WERI-Rb-1 (cell line): ENCODE data around the gene MEF2C.

ENCODE experiments used
- DNase-seq: peaks from one replicate; pipeline ENCODE4 v3.0.0-alpha.2; 2020
- H3K27ac ChIP-seq: fragments of 250-450 bp; sonication (Bioruptor Pico); 2 replicates; pipeline ENCODE4 v1.5.1; 2020; ENCODE audit warnings: mild to moderate bottlenecking, moderate library complexity
- H3K27me3 ChIP-seq: fragments of 250-450 bp; sonication (Bioruptor Pico); 2 replicates; pipeline ENCODE4 v1.5.1; 2021; ENCODE audit warnings: mild to moderate bottlenecking, low read depth, moderate library complexity; ENCODE audit not compliant: insufficient read depth, severe bottlenecking
- H3K36me3 ChIP-seq: fragments of 250-450 bp; sonication (Bioruptor Pico); 2 replicates; pipeline ENCODE4 v1.5.1; 2020; ENCODE audit warnings: mild to moderate bottlenecking, moderate library complexity
- H3K4me3 ChIP-seq: 2 replicates; pipeline ENCODE4 v1.5.1; 2011; ENCODE audit warnings: low read depth, mild to moderate bottlenecking, control low read depth, low read length
- H3K9me3 ChIP-seq: fragments of 250-450 bp; sonication (Bioruptor Pico); 2 replicates; pipeline ENCODE4 v1.5.1; 2021; ENCODE audit warnings: mild to moderate bottlenecking, moderate library complexity; ENCODE audit not compliant: severe bottlenecking
- CTCF ChIP-seq: IDR thresholded peaks from 2 replicates; pipeline ENCODE4 v1.5.1; 2011; ENCODE audit warnings: low read depth, mild to moderate bottlenecking, control low read depth, inconsistent platforms, low read length

The MEF2C gene

DNA sequence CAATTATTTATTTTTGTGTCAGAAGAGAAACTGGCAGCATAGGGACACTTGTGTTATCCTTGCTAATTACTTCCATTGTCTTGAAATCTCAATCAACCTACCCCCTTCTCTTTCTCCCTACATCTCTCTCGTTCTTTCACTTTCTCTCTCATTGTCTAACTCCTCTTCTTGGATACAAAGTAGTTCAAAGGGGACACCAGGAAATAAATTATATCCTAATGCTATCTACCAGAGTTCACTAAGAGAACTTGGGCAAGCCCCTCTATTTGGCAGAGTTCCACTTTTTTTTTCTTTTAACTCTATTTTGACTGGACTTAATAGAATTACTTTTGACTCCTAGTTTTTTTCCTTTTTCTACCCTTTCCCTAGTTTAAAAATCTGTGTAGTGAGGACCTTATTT lies 102.2 kb downstream of the MEF2C start:
- no peak overlapping the region for H3K4me3 ChIP-seq
- no peaks in the 10 kb centered on the region for H3K27me3 ChIP-seq
- no peak for TF ChIP-seq CTCF
- no peaks in the 10 kb centered on the region for H3K36me3 ChIP-seq
- no peaks in the 10 kb centered on the region for H3K9me3 ChIP-seq
- no peak for DNase-seq
- no peak overlapping the region for H3K27ac ChIP-seq

GRCh38 chr5:88778736-88779135 lies 104.2 kb downstream of the MEF2C start:
- H3K27me3 ChIP-seq, result no peaks in the 10 kb centered on the region
- no peaks in the 10 kb centered on the region for H3K36me3 ChIP-seq
- no peaks in the 10 kb centered on the region for H3K9me3 ChIP-seq
- H3K27ac ChIP-seq, result no peak overlapping the region
- no peak for DNase-seq
- no peak for TF ChIP-seq CTCF
- no peak overlapping the region for H3K4me3 ChIP-seq

GRCh38 chr5:88776692-88777091 lies 106.3 kb downstream of the MEF2C start:
- no peak overlapping the region for H3K27ac ChIP-seq
- no peak for DNase-seq

DNA sequence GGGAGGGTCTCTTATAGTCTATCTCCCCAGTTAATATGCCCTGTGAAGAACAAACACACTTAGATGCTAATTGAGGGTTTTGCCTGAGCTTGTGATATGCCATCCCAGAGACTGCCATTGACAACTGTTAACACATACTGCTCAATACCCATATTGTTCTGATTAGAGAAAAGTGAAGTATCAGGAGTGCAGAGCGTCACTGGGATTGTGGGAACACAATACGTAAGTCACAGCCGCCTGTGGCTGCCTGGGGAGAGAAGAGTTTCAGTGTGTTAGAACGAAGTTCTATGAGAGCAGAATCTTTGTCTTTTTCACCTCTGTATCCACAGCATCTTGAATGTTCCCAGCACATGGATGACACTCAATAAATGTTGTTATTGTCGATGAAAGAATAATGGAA lies 110.2 kb downstream of the MEF2C start:
- Histone ChIP-seq H3K27ac (no peak overlapping the region), H3K4me3 (no peak overlapping the region), H3K36me3 (no peaks in the 10 kb centered on the region), H3K27me3 (no peaks in the 10 kb centered on the region), H3K9me3 (no peaks in the 10 kb centered on the region)
- no peak for TF ChIP-seq CTCF
- DNase-seq, result no peak

More at GRCh38 chr5:88776692-88777091, 106.3 kb downstream of the MEF2C start:
- H3K4me3 ChIP-seq, result no peak overlapping the region
- no peaks in the 10 kb centered on the region for H3K27me3 ChIP-seq
- H3K9me3 ChIP-seq, result no peaks in the 10 kb centered on the region
- no peak for TF ChIP-seq CTCF
- H3K36me3 ChIP-seq, result no peaks in the 10 kb centered on the region

GRCh38 chr5:88772047-88772446 lies 110.9 kb downstream of the MEF2C start:
- Histone ChIP-seq H3K27me3 (no peaks in the 10 kb centered on the region), H3K4me3 (no peak overlapping the region), H3K27ac (no peak overlapping the region), H3K36me3 (no peaks in the 10 kb centered on the region), H3K9me3 (no peaks in the 10 kb centered on the region)
- DNase-seq, result no peak
- no peak for TF ChIP-seq CTCF
